BE2C (cell line): ENCODE data around the gene PRICKLE1.

Experiments used
- DNase-seq: peaks from one replicate; pipeline ENCODE4 v3.0.0-alpha.2; 2020
- H3K27me3 ChIP-seq: fragments of 250-450 bp; sonication (Bioruptor Pico); 2 replicates; pipeline ENCODE4 v1.5.1; 2020; ENCODE audit warnings: mild to moderate bottlenecking
- H3K36me3 ChIP-seq: fragments of 250-450 bp; sonication (Bioruptor Pico); 2 replicates; pipeline ENCODE4 v1.5.1; 2020; ENCODE audit warnings: mild to moderate bottlenecking
- H3K4me1 ChIP-seq: fragments of 250-450 bp; sonication (Bioruptor Pico); 2 replicates; pipeline ENCODE4 v1.5.1; 2020
- H3K4me3 ChIP-seq: 2 replicates; pipeline ENCODE4 v1.5.1; 2011; ENCODE audit warnings: low read depth, low read length
- H3K9me3 ChIP-seq: fragments of 250-450 bp; sonication (Bioruptor Pico); 2 replicates; pipeline ENCODE4 v1.5.1; 2020
- TF ChIP-seq, protein P1 (sequence below): IDR thresholded peaks from 2 replicates; pipeline ENCODE4 v1.5.1; 2012; ENCODE audit warnings: mild to moderate bottlenecking, low read depth, low read length

The PRICKLE1 gene

DNA sequence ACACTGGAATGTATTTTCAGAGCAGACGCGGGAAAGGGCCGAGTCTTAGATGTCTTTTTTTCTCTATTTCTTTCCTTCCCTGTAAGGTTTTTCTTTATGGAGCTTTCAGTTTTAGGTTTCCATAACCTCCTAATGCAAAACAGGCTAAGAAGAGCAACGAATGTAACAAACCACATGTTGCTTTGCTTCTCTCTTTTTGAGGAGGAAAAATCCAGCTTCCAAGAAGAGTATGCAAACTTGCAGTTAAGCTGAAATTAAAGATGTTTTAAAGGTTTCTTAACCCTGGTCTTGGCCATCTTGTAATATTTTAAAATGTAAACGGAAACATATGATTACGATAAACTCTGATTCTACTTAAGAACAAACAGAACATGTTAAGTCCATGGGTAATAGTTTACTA, 86.9 kb downstream of the PRICKLE1 start:
- DNase-seq = no peak
- H3K36me3 ChIP-seq = no peaks in the 10 kb centered on the region
- TF ChIP-seq, protein P1, sequence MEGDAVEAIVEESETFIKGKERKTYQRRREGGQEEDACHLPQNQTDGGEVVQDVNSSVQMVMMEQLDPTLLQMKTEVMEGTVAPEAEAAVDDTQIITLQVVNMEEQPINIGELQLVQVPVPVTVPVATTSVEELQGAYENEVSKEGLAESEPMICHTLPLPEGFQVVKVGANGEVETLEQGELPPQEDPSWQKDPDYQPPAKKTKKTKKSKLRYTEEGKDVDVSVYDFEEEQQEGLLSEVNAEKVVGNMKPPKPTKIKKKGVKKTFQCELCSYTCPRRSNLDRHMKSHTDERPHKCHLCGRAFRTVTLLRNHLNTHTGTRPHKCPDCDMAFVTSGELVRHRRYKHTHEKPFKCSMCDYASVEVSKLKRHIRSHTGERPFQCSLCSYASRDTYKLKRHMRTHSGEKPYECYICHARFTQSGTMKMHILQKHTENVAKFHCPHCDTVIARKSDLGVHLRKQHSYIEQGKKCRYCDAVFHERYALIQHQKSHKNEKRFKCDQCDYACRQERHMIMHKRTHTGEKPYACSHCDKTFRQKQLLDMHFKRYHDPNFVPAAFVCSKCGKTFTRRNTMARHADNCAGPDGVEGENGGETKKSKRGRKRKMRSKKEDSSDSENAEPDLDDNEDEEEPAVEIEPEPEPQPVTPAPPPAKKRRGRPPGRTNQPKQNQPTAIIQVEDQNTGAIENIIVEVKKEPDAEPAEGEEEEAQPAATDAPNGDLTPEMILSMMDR = no peak
- no peaks in the 10 kb centered on the region for H3K27me3 ChIP-seq
- H3K9me3 ChIP-seq = no peaks in the 10 kb centered on the region
- H3K4me1 ChIP-seq = peaks cover 5% of the 10 kb centered on the region
- no peak overlapping the region for H3K4me3 ChIP-seq

DNA sequence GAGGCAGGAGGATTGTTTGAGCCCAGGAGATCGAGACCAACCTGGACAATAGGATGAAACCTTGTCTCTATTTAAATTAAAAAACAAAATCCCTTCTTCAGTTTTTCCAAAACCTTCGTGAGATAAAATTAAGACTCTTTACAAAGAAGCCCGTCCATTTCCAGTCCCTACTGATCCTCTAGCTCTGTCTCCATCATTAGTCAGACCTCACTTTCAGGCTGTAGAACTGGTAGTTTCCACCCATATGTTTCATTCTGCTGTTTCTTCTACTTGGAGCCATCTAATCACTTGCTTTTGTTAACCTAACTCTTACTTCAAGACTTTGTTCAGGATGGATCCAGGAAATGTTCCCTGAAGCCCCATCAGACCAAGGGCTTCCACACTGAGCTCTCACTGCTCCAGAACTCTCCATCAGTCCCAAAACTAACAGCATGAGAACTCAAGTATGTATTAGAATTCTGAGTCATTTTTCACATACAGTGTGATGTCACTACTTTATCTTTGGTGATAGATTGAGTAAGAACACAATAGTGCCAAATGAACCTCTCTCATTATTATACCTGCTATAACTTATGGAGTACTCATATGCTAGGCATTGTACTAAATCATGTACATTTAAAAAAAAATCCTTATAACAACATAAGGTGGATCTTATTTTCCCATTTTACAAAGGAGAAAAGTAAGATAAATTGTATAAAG, 90.8 kb downstream of the PRICKLE1 start:
- no peaks in the 10 kb centered on the region for H3K36me3 ChIP-seq
- TF ChIP-seq, protein P1 = no peak
- no peaks in the 10 kb centered on the region for H3K27me3 ChIP-seq
- no peak overlapping the region for H3K4me3 ChIP-seq
- H3K4me1 ChIP-seq = no peaks in the 10 kb centered on the region
- H3K9me3 ChIP-seq = no peaks in the 10 kb centered on the region
- no peak for DNase-seq

DNA sequence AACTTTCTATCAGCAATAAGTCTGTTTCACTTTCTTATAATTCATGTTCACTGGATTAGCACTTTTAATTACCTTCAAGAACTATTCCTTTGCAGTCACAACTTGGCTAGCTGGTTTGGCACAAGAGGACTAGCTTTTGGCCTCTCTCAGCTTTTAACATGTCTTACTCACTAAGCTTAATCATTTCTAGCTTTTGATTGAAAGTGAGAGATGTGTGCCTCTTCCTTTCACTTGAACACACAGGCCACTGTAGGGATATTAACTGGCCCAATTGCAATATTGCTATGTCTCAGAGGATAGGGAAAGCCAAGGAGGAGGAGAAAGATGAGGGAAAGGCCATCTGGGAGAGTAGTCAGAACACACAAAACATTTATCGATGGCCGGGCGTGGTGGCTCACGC, 92.7 kb downstream of the PRICKLE1 start:
- Histone ChIP-seq H3K4me3 (no peak overlapping the region), H3K27me3 (no peaks in the 10 kb centered on the region), H3K9me3 (no peaks in the 10 kb centered on the region), H3K36me3 (no peaks in the 10 kb centered on the region), H3K4me1 (no peaks in the 10 kb centered on the region)
- no peak for DNase-seq
- TF ChIP-seq, protein P1 = no peak

GRCh38 chr12:42495244-42495643, 94.3 kb downstream of the PRICKLE1 start:
- Histone ChIP-seq H3K36me3 (no peaks in the 10 kb centered on the region), H3K4me3 (no peak overlapping the region), H3K27me3 (no peaks in the 10 kb centered on the region), H3K9me3 (no peaks in the 10 kb centered on the region), H3K4me1 (no peaks in the 10 kb centered on the region)
- TF ChIP-seq, protein P1 = no peak
- no peak for DNase-seq

DNA sequence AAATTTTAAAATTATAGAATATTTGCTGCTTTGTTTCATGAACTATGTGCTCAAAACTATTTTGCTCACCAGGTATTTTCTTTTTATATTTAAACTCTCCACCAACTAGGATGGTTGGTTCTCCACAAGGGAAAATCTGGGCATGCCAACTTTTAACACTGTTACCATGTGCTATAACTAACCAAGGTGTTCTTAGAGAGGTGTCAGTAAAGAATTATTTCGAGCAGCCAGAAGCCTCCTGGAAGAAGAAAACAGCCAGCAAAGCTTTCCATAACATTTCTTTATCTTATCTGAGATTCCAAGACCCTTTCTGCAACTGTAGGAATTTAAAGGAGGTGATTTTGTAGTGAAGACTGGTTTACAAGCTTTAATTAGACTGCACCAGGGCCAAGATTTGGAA, 97.3 kb downstream of the PRICKLE1 start:
- TF ChIP-seq, protein P1 = no peak
- Histone ChIP-seq H3K4me1 (peaks cover 2% of the 10 kb centered on the region), H3K4me3 (no peak overlapping the region), H3K27me3 (no peaks in the 10 kb centered on the region), H3K9me3 (no peaks in the 10 kb centered on the region), H3K36me3 (no peaks in the 10 kb centered on the region)
- no peak for DNase-seq

- no peaks in the 10 kb centered on the region for H3K36me3 ChIP-seq
- H3K4me3 ChIP-seq = no peak overlapping the region
- no peaks in the 10 kb centered on the region for H3K9me3 ChIP-seq
- TF ChIP-seq, protein P1 = no peak
- no peaks in the 10 kb centered on the region for H3K27me3 ChIP-seq
- H3K4me1 ChIP-seq = peaks cover 11% of the 10 kb centered on the region
- no peak for DNase-seq
Observed at GRCh38 chr12:42490261-42490842, 99.2 kb downstream of the PRICKLE1 start.
